NCI-H1436 treated with DMSO at 0.1 percent for 48 hours (cell line): ENCODE measurements around the gene HOMER2.

Experiments used
- DNase-seq: peaks from one replicate; lab custom pipeline; 2025; lab: John Stamatoyannopoulos, UW

The HOMER2 gene

DNA sequence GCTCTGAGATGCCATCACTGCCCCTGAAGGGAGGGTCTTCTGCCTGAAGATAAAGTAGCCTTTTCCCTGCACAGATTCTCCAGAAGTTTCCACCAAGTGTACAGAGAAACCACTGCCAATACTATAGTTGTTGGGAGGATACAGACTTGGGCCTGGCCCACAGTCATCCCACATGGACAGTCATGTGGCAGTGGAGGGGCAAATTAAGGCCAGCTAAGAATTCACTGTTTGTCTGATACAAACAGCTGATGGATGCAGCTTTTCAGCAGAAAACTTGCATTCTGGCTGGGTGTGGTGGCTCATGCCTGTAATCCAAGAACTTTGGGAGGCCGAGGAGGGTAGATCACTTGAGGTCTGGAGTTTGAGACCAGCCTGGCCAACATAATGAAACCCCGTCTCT, 22.1 kb downstream of the HOMER2 start:
- DNase-seq: no peak

DNA sequence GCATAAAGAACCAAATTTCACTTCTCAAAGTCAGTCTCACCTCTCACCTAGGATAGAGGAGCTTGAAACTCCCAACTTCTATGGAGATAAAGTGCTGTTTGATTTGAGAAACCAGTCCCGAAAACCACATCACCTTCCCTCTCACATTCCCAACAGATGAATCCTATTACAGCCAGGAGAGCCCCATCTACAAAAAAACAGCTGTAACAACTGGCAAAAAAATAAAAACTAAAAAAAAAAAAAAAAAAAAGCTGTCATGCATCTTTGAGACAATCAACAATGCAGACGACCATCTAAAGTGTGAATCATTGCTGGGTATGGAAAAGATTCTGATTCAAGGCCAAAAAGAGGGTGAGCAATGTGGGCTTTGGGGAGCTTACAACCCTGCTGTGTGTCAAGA, 23.8 kb downstream of the HOMER2 start:
- no peak for DNase-seq

DNA sequence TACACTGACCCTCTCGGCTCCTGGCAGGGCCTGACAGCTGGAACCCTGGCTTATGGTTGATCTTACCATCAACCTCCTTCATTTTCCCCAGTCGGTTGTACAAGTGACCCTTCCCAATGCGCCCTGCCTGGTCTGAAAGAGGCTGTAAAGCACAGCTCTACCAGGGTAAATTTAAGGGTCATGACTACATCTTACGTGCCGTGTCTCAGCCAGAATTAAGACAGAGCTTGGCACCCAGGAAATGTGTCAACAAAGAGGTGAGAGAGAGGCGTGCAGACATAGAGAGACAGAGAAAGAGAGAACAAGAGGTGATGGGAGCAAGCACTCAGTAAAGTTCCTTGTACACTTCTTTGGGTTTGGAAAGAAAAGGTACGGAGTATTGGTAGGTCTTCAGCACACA, 28.8 kb downstream of the HOMER2 start:
- no peak for DNase-seq

DNA sequence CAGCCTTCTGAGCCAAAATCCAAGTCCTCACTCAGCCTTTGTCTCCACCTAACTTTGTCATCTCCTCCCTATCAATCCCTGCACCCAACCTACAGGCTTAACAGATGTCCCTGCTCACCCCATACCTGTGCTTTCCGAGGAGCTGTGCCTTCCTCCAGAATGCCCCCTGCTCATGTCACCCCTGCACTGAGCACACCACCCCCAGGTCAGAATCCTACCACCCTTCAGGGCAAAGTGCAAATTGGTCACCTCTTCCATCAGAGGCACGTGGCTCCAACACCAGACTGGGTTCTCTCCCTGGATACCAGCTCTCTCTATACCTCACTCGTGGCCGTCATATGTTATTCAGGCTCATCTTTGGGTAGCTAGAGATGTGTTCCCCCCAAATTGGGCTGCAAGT, 29.8 kb downstream of the HOMER2 start:
- DNase-seq: no peak

DNA sequence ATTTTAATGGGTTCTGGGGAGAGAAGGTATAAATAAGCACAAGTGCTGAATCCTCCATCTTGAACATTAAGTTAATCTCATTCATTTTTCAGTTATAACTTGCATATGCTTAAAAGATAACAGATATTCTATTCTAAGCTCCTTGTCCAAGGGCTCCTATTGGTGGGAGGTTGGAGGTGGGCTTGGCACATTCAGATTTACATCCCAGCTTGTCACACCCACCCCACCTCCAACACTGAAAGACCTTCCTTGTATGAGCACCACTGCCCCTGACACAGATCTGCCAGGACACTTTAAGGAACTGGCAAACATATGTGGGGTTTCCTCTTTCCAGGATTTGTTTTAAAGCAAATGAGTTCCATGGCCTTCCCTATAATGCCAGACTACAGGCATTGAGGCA, 30.6 kb downstream of the HOMER2 start:
- DNase-seq: no peak

DNA sequence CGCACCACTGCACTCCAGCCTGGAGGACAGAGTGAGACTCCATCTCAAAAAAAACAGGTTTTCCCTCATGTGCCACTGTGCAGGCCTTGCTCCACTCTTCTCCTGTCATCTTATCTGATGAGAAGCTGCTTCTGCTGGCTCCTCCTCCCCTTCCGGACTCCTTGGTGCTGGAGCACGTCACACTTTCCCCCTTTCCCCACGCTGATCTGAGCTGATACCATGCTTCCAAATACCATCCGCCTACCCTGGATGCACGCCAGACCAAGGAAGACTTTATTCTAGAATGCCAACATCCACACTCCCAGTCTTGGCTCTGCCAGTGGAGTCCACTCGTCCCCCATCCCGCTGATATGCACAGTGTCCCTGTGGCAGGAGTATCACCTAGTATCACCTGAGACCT, 31.3 kb downstream of the HOMER2 start:
- DNase-seq: no peak

DNA sequence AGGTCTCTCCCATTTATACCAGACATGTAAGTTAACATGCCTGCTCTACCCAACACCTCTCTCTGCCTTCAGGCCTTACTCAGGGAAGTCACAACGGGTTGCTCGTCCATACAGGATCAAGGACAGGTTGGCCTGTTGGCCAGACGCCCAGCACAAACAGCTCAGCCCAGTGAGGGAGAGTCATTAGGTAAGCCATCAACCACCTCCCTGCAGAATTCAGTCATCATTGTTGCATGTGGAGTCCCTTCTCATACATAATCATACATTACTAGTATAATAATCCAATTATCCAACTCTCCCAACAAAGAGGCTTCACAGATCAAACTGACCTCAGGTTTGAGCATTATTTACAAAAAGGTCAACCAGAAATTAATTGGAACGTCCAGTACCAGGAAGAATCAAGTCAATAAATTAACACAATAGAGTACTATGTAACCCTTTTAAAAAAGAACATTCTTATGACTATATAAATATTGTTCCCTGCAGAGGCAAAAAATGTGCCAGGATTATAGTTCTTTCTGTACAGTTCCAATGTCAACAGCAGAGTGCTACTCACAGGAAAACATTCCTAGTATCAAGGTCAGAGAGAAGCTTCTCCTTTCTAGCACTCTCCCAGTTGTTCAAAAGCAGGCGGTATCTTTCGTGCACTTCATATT, 33.2 kb downstream of the HOMER2 start:
- DNase-seq: no peak

DNA sequence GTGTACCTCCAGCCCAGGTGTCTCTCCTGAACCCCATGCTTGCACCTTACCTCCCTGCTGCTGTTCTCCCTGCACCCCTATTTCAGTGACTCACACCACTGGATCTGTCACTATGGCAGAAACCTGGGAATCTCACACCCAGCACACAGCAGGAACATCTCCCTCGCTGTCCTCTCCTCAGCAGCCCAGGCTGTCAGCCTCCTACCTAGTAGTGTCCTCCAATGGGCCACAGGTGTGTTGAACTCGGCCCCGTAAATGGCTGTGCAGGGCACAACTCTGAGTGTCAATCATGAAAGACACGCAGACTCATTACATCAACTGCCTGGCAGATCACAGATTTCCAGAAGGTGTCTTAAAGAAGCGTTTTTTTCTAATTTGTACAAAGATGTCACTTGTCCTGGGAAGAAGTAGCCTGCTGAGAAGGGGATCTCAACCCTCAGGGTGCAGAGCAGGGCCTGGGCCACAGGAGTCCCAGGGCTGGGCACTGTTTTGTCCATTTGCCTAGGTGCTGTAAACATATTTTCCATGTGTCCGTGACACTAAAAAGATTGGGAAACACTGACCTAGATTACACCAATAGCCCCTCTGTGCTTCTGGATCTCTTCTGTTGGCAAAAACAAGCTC, 33.8 kb downstream of the HOMER2 start:
- no peak for DNase-seq

DNA sequence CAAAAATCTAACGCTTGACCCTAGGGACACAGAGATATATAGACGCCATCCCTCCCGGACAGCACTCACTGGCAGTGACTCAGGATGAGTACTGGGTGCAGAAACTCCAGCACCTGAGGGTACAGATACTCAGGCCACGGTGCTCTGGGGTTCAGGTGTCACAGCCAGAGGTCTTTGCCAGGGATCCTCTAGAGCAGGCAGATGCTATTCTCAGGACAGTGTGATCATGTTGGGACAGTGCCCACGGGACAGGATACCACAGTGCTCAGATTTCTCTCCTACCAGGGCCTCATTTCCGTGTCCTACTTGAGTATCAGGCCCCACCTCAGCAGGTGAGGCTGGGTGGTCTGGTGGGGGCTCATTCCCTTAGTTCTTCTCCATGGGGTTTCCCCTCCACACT, 34.4 kb downstream of the HOMER2 start:
- no peak for DNase-seq

DNA sequence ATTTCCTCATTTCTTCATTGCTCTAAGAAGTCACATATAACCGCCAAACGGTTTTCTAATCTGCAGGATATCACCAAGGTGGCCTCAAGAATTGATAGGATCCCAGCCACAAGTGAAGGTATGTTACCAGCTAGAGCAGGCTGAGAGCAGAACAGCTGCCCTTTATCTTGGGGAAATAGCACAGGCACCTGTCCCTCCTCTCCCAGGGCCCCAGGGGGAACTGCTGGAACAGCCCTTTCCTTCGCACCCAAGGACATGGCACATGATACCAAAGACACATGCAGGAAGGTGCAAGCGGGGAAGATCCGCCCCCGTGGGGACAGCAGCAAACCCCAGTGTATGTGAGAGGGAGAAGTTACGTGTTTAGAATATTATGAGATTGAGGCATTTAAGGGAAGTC, 35.3 kb downstream of the HOMER2 start:
- no peak for DNase-seq

DNA sequence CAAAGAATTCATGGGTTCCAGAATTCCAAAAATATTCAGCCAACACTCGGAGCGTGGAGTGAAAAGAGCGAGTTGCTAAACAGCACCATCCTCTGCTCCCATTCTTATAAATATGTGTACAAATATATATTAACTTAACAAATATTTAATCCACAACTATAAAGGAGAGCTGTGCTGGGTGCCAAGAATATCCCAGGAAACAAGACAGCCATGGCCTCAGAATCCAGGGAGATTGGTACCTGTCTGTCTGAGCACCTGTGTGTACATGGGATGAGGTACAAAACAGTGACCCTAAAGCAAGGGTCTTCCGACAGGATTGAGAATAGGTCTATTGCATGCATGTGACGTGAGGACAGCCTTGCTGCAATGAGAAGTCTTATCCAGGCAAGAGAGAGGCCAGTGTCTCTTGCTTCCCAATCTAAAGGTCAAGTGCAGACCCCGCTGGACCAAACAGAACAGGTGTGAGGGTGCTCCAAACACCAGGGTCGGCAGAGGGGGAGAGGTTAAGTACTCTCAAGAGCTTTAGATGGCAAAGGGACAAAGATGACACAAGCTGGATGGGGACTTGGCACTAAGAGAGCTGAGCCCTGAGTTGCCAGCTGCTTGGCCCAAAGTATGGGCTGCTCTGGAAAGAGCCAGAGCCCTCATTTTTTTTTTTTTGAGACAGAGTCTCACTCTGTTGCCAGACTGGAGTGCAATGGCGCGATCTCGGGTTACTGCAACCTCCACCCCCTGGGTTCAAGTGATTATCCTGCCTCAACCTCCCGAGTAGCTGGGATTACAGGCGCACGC, 36.2 kb downstream of the HOMER2 start:
- no peak for DNase-seq

DNA sequence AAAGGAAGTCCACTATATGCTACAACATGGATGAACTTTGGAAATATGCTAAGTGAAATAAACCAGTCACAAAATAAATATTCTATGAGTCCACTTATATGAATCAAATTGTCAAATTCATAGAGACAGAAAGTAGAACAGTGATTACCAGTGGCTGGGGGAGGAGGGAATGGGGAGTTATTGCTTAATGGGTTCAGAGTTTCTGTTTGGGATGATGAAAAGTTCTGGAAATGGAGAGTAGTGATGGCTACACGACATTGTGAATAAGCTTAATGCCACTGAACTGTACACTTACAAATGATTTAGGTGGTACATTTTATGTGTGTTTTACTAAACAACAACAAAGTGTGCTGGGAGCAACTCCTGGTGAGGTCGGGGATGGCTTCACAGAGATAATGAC, 38.1 kb downstream of the HOMER2 start:
- DNase-seq: no peak

DNA sequence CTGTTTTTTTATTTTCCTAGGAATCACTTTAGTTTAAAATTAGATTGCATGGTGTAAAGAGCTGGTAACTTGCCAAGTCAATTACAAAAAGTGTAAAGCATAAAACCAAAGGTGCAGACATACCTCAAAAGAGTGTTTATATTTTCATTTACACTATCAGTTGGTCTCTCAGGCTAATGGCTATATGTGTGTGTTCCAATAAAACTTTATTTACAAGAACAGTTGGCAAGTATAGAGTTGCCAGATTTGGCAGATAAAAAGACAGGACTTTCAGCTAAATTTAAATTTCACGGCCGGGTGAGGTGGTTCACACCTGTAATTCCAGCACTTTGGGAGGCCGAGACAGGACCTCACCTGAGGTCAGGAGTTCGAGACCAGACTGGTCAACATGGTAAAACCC, 41.1 kb downstream of the HOMER2 start:
- DNase-seq: no peak

DNA sequence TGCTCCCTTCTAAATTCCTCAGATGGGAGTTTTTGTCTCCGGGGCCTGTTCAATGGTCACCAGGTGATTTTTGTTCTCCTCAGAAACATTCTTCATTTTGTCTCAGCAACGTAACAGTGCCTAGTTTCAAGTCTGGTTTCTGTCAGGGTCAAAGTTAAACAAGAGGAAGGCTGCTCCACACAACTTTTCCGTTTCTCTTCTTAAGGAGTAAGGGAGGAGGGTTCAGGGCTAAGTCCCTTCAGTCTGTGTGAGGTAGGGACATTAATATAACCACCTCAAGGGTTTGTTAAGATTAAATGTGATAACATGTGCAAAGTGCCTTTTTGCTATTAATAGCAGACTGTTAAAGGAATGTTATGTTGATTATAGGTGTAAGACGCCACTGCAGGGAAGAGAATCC, 41.8 kb downstream of the HOMER2 start:
- no peak for DNase-seq

DNA sequence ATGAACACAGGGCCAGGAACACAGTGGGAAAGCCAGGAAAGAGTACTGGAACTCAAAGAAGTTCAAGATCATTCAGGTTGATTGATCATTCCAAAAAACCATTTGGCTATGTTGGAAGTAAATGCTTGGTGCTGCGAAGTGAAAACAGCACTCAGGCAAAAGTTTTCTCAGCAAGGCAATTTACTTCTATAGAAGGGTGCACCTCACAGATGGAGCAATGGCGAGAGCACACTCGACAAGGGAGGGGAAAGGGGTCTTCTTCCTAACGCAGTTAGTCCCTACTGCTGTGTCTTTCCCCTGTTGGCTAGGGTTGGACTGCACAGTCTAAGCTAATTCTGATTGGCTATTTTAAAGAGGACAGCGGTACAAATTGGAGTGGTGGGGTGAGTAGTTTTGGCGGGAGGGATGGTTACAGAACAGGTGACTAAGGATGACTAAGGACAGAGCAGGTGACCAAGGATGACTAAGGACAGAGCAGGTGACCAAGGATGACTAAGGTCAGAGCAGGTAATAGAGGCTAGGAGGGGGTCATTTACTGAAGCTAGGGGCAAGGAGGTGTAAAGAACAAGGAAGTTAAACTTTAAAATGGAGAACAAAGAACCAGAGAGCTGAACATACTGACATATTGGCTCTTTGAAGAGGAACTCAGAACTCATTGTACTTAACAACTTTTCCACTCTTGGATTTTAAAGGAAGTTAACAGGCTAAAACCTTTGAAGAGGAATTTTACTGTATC, 43.3 kb downstream of the HOMER2 start:
- DNase-seq: no peak

DNA sequence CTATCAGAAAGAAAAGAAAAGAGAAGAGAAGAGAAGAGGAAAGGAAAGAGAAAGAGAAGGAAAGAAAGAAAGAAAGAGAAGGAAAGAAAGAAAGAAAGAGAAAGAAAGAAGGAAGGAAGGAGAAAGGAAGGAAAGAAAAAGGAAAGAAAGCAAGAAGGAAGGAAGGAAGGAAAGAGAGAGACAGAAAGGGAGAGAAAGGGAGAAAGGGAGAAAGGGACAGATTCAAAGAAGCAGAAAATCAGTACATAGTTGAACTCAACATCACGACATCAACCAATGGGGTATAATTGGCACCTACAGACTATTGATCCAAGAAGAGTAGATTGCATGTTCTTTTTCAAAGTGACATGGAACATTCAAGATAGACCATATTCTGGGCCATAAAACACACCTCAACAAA, 45.2 kb downstream of the HOMER2 start:
- no peak for DNase-seq

DNA sequence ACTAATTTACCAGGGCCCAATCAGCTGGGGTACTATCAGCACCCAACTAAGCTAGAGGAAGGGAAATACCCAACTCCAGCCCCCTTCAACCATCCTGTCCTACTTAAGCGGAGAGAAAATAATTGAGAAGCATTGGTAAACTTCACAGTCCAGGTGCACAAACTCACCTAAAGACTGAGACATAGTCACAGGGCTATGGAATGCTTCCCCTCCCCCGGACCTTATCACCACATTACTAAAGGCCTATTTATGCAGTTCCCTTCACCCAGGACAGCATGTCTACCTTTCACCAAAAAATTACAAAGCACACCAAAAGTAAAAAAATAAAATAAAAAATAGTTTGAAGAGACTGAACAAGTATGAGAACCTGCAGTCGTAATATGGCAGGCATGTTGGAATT, 47.9 kb downstream of the HOMER2 start:
- no peak for DNase-seq

DNA sequence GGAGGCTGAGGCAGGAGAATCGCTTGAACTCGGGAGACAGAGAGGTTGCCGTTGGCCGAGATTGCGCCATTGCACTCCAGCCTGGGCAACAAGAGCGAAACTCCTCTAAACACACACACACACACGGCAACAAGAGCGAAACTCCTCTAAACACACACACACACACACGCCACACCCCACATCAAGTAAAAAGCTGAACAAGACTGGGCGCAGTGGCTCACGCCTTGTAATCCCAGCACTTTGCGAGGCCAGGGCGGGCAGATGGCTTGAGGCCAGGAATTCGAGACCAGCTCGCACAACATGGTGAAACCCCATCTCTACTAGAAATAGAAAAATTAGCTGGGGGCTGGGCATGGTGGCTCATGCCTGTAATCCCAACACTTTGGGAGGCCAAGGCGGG, 49.0 kb downstream of the HOMER2 start:
- no peak for DNase-seq

DNA sequence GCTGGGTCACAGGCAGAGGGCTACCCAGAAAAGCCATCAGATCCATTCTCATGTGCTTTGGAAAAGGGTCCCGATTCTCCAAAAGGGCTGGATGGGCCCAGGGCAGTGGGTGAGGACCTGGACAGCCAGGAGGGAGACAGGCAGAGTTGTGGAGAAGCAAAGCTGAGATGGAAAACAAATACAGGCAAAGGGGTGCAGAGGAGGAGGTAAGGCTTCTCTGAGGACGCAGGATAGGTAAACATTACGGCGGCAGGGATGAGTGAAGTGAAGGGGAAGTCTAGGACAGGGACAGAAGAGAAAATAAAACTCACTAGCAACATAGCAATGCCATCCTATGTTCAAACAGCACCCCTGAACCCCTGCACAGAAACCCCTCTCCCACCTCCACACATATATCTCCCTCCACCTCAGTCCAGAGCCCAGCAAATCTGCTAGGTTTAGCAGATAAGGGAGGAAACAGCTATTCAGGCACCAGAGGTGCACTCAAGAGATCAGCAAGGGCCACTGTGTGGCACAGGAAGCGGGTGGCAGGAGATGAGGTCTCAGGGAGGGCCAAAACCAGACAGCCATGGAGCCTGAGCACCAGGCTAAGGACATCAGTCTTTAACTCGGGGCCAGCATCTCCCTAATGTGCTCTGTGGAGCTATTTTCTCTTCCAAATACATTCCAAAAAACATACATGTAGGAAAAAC, 51.3 kb downstream of the HOMER2 start:
- DNase-seq: no peak

DNA sequence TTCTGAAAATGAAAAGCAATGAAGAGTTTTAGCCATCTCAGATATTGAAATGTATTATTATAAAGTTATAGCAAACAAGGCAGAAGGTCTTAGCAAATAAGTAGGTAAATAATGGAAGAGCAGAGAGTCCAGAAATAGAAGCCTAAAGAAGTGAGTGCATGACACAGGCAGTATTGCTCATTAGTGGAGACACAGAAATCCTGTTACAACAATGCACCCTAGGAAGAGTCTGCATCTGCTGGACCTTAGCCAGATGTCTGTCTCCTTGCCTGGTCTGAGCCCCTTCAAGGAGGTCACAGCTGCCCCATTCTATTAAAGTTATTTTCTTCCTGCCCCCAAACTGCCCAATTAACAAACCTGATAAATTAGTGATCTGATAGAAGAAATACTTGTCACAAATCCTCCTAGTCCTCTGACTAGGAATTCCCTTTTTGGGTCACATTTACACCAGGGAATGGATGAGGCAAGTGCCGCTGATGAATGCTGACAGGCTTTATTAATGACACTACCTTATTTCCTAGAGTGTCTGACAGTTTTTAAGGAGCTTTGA, 51.9 kb downstream of the HOMER2 start:
- DNase-seq: no peak

DNA sequence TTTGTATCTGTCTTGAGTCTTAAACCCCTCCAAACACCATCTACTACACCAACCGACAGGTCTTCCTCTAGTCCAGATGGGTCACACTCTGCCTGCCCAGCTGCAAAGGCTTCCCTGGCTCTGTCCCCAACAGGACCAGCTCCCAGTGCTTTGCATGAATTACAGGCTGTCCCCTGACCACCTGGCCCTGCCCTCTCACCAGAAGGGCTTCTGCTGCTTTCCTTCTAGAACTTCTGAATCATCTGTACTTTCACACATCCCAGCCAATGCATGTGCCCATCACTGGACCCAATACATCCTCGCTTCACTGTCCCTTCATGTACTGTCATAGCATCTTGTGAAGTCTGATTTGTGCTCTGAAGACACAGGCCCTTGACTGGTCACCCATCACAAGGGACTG, 53.6 kb downstream of the HOMER2 start:
- no peak for DNase-seq

DNA sequence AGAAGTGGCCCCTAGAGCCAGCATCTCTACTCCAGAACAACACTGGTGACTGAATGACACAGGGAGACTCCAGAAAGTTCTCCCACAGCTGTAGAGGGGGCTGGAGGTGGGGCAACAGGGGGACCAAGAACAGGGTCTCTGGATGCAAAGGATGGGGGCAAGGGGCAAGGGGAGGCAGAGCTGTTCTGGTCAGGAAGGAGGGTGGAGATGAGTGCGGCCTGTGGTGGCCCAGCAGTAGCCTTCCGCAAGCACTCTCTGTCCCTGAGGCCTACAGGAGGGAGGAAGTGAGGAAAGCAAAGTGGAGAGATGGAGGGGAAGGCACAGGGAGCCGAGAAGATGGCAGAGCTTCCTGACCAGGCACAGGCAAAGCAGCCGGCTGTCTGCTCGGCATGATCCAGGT, 56.5 kb downstream of the HOMER2 start:
- no peak for DNase-seq
